Endothelial cell of umbilical vein (primary cell): ENCODE results near the gene SIPA1L3. TPM values are rescaled to one million over a fixed set of nuclear protein-coding genes. Genes with fewer than 3 reads are reported as not detected.

Experiments used
- BruUV-seq: library from RNA; stranded (reverse); fragments of 400-500 nt; replicated peaks from 2 replicates; lab custom pipeline; 2021; lab: Mats Ljungman, UMichigan
- CTCF ChIA-PET: fragments of 300-600, 350-600 bp; sonication (Branson Sonifier 250); formaldehyde crosslinking; loops from one replicate; lab custom pipeline; 2021; ENCODE audit warnings: antibody characterized with exemption, inconsistent platforms; lab: Charles Lee
- POLR2A ChIA-PET: fragments of 300-600, 350-600 bp; sonication (Branson Sonifier 250); formaldehyde crosslinking; loops from one replicate; lab custom pipeline; 2021; ENCODE audit warnings: antibody characterized with exemption, inconsistent platforms; lab: Charles Lee
- DNase-seq: peaks from one replicate; pipeline ENCODE4 v3.0.0-alpha.2; 2011; ENCODE audit warnings: low read depth, low spot score
- FAIRE-seq: peaks from 2 replicates; lab custom pipeline; 2011; peaks lifted over from hg19 to GRCh38; lab: Jason Lieb, UNC
- H2AFZ ChIP-seq: 2 replicates; pipeline ENCODE4 v1.6.0; 2012; ENCODE audit warnings: low read depth, low read length, control low read depth, inconsistent platforms
- H3K27ac ChIP-seq: 2 replicates; pipeline ENCODE4 v1.5.1; 2011; ENCODE audit warnings: low read depth, mild to moderate bottlenecking, control low read depth, low read length, moderate library complexity; ENCODE audit not compliant: insufficient read depth
- H3K27me3 ChIP-seq, 2 experiments: 2 replicates each; pipeline versions ENCODE4 v1.6.0 to v1.6.1; 2011; ENCODE audit warnings: low read length in 2 of 2, mixed read lengths in 1 of 2; ENCODE audit not compliant: control insufficient read depth in 2 of 2, insufficient read depth in 2 of 2
- H3K36me3 ChIP-seq, 2 experiments: 2 replicates in 1 of 2; 3 replicates in 1 of 2; pipeline ENCODE4 v1.5.1; 2011; ENCODE audit warnings: low read length in 2 of 2, mild to moderate bottlenecking in 1 of 2, moderate library complexity in 1 of 2; ENCODE audit not compliant: control insufficient read depth in 2 of 2, insufficient read depth in 2 of 2; ENCODE audit errors: extremely low read depth in 1 of 2
- H3K4me1 ChIP-seq: 3 replicates; pipeline ENCODE4 v1.5.1; 2011; ENCODE audit warnings: mild to moderate bottlenecking, low read length; ENCODE audit not compliant: control insufficient read depth, insufficient read depth; ENCODE audit errors: extremely low read depth
- H3K4me2 ChIP-seq: 2 replicates; pipeline ENCODE4 v1.6.1; 2011; ENCODE audit warnings: low read length, control low read depth, mixed read lengths; ENCODE audit not compliant: insufficient read depth
- H3K4me3 ChIP-seq, 3 experiments: fragments of 200-600 bp in 1 of 3; sonication (generic), shearing (Covaris generic) in 1 of 3; replicated peaks in 1 of 3; 2 replicates each; pipeline ENCODE4 v1.5.1; 2011 to 2016; ENCODE audit warnings: control low read depth in 3 of 3, low read length in 3 of 3, mild to moderate bottlenecking in 2 of 3, inconsistent platforms in 1 of 3, low read depth in 1 of 3, moderate library complexity in 1 of 3; ENCODE audit not compliant: insufficient read depth in 1 of 3
- H3K79me2 ChIP-seq: 2 replicates; pipeline ENCODE4 v1.6.0; 2012; ENCODE audit warnings: low read length, inconsistent platforms; ENCODE audit not compliant: control insufficient read depth, insufficient read depth
- H3K9ac ChIP-seq: replicated peaks from 2 replicates; pipeline ENCODE3; 2011; ENCODE audit warnings: low read length, control low read depth; ENCODE audit not compliant: insufficient read depth; ENCODE audit errors: extremely low read depth
- H3K9me1 ChIP-seq: replicated peaks from 3 replicates; pipeline ENCODE4 v1.6.0; 2011; ENCODE audit warnings: mild to moderate bottlenecking, low read length; ENCODE audit not compliant: control insufficient read depth, insufficient read depth; ENCODE audit errors: extremely low read depth
- H3K9me3 ChIP-seq: replicated peaks from 2 replicates; pipeline ENCODE4 v1.5.1; 2012; ENCODE audit warnings: low read length, inconsistent platforms; ENCODE audit not compliant: control insufficient read depth, insufficient read depth
- H4K20me1 ChIP-seq: replicated peaks from 2 replicates; pipeline ENCODE3; 2011; ENCODE audit warnings: mild to moderate bottlenecking, low read length; ENCODE audit not compliant: control insufficient read depth, insufficient read depth; ENCODE audit errors: extremely low read depth
- EZH2 ChIP-seq: IDR thresholded peaks from 2 replicates; pipeline ENCODE4 v1.6.1; 2012; ENCODE audit warnings: borderline replicate concordance, low read depth, mild to moderate bottlenecking, moderate library complexity, low read length, inconsistent platforms; ENCODE audit not compliant: severe bottlenecking
- FOS ChIP-seq: IDR thresholded peaks from 2 replicates; pipeline ENCODE4 v1.6.1; 2011; ENCODE audit warnings: mild to moderate bottlenecking, low read length, moderate library complexity, borderline replicate concordance; ENCODE audit not compliant: insufficient read depth
- GATA2 ChIP-seq: IDR thresholded peaks from 2 replicates; pipeline ENCODE4 v1.7.0; 2011; ENCODE audit warnings: low read depth, mild to moderate bottlenecking, moderate library complexity, mixed read lengths, low read length; ENCODE audit not compliant: insufficient read length, insufficient read depth
- JUN ChIP-seq: IDR thresholded peaks from 2 replicates; pipeline ENCODE4 v1.6.1; 2011; ENCODE audit warnings: borderline replicate concordance, low read depth; ENCODE audit not compliant: insufficient read length, insufficient read depth
- MYC ChIP-seq: IDR thresholded peaks from one replicate; pipeline ENCODE4 v1.6.1; 2011; ENCODE audit warnings: mild to moderate bottlenecking, low read depth, low read length
- POLR2A ChIP-seq: IDR thresholded peaks from 2 replicates; pipeline ENCODE4 v1.6.1; 2012; ENCODE audit warnings: low read depth, mild to moderate bottlenecking, control low read depth, low read length
- POLR2AphosphoS5 ChIP-seq: IDR thresholded peaks from 2 replicates; pipeline ENCODE4 v1.6.1; 2012; ENCODE audit warnings: low read depth, mild to moderate bottlenecking, control low read depth, low read length, moderate library complexity; ENCODE audit not compliant: insufficient read depth
- dilution Hi-C: fragments of 300-500 bp; cut with MboI; formaldehyde crosslinking; loops from one replicate; pipeline ENCODE4 v1.15.0; 2019; ENCODE audit warnings: low sequenced_read_pairs; ENCODE audit not compliant: extremely low pct_ligation_motif_present
- intact Hi-C: fragments of 100-400 bp; cut with micrococcal nuclease; formaldehyde crosslinking; loops from one replicate; pipeline ENCODE4 v1.10.0; 2022
- polyA plus RNA-seq, 4 experiments: library from polyadenylated mRNA; depleted of rRNA in 3 of 4; stranded (reverse) in 3 of 4; unstranded in 1 of 4; fragments of >200 nt; gene quantifications; 2 replicates each; pipeline versions ENCODE4 v1.2.1 to v1.2.3, GENCODE V29; 2011 to 2012; ENCODE audit warnings: missing spikeins in 1 of 4
- total RNA-seq: library from RNA; stranded (reverse); gene quantifications from 2 replicates; pipeline ENCODE4 v1.2.3, GENCODE V29; 2021
- TF ChIP-seq, protein P1 (sequence below): IDR thresholded peaks from 2 replicates; pipeline ENCODE4 v1.6.1; 2011; ENCODE audit not compliant: insufficient read depth, insufficient read length
- TF ChIP-seq, protein P2 (sequence below), 2 donors: IDR thresholded peaks; 1 replicate in 1 of 2; 2 replicates in 1 of 2; pipeline ENCODE4 v1.5.1; 2011; ENCODE audit warnings: low read length in 2 of 2, mild to moderate bottlenecking in 2 of 2, moderate library complexity in 2 of 2, control low read depth in 1 of 2, inconsistent platforms in 1 of 2, low read depth in 1 of 2; ENCODE audit not compliant: insufficient read depth in 1 of 2; ENCODE audit errors: extremely low read depth in 1 of 2

The SIPA1L3 gene
- total and polyA plus RNA-seq, 2 donors (not counting 3 experiments of a cell fraction or from before 2014, with no cell fraction given), result 14.2 to 47.2 TPM

DNA sequence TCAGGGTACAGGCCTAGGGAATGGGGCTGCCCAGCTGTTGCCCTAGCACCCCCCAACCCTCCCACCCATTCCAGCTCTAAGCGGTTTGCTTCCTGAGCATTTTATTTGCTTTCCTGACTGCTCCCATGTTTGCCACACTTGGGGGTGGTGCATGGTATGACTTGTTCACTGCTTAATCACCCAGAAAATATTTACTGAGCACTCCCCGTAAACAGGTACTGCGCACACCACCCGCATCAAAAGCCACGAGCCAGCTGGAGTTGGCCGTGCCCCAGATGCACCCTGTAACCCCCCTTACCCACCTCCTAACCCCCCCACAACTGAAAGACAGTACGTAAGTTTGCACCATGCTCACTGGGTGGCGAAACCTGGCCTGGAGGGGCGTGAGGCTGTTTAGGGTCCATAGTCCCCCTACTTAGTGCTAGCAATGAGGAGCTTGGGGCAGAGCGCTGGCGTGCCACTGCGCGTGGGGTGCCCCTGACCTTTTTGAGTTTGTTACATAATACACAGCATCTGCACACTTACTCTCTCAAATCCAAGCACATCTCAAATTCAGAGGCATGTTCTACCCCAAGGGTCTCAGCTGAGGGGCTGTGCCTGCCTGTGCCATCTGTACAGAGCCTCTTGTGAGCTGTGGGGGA lies 287.2 kb downstream of the SIPA1L3 start:
- BruUV-seq, result no TSS peak
- Histone ChIP-seq H3K79me2 (no peaks in the 10 kb centered on the region), H3K4me2 (no peak overlapping the region), H3K4me1 (no peaks in the 10 kb centered on the region), H3K9me3 (no peaks in the 10 kb centered on the region), H3K4me3 (no peak overlapping the region), H2AFZ (no peak overlapping the region), H4K20me1 (no peaks in the 10 kb centered on the region), H3K36me3 (peaks cover 0 to 6% of the 10 kb centered on the region in 2 experiments), H3K9ac (no peak overlapping the region), H3K9me1 (no peaks in the 10 kb centered on the region), H3K27ac (no peak overlapping the region), H3K27me3 (no peaks in the 10 kb centered on the region)
- DNase-seq, result no peak
- intact Hi-C loops, result no loop called here
- no peak for FAIRE-seq
- dilution Hi-C loops, result no loop called here
- POLR2A ChIA-PET, result no interaction called here
- CTCF ChIA-PET, result no interaction called here
- no peak for TF ChIP-seq EZH2
- no peak for TF ChIP-seq MYC
- TF ChIP-seq JUN, result no peak
- TF ChIP-seq, protein P1, sequence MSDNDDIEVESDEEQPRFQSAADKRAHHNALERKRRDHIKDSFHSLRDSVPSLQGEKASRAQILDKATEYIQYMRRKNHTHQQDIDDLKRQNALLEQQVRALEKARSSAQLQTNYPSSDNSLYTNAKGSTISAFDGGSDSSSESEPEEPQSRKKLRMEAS, result no peak
- TF ChIP-seq POLR2AphosphoS5, result no peak
- TF ChIP-seq, protein P2, sequence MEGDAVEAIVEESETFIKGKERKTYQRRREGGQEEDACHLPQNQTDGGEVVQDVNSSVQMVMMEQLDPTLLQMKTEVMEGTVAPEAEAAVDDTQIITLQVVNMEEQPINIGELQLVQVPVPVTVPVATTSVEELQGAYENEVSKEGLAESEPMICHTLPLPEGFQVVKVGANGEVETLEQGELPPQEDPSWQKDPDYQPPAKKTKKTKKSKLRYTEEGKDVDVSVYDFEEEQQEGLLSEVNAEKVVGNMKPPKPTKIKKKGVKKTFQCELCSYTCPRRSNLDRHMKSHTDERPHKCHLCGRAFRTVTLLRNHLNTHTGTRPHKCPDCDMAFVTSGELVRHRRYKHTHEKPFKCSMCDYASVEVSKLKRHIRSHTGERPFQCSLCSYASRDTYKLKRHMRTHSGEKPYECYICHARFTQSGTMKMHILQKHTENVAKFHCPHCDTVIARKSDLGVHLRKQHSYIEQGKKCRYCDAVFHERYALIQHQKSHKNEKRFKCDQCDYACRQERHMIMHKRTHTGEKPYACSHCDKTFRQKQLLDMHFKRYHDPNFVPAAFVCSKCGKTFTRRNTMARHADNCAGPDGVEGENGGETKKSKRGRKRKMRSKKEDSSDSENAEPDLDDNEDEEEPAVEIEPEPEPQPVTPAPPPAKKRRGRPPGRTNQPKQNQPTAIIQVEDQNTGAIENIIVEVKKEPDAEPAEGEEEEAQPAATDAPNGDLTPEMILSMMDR (IDR thresholded peaks at IDR 0.05; ENCODE audit: extremely low read depth in 1 of 2, insufficient read depth in 1 of 2, low read depth in 1 of 2, low read length in 2 of 2), result no peak
- no peak for TF ChIP-seq GATA2
- TF ChIP-seq POLR2A, result no peak
- no peak for TF ChIP-seq FOS
